Esophagus squamous epithelium (tissue), 5 donors: ENCODE results near the gene ZBTB48. TPM values are rescaled to one million over a fixed set of nuclear protein-coding genes. Genes with fewer than 3 reads are reported as not detected.
A peak's percentile ranks its signal among the peaks of the same experiment; 100 is the strongest.

ENCODE experiments used
- DNase-seq: peaks from one replicate; lab custom pipeline; 2025; lab: John Stamatoyannopoulos, UW
- H3K27ac ChIP-seq, 4 donors: fragments of 200-600 bp; sonication (generic); one replicate each; pipeline ENCODE4 v1.5.1; 2016 to 2019; ENCODE audit warnings: mild to moderate bottlenecking in 1 of 4
- H3K27me3 ChIP-seq, 4 donors: fragments of 200-600 bp; sonication (generic); 1 replicate in 3 of 4; 2 replicates in 1 of 4; pipeline versions ENCODE4 v1.5.1 to v1.6.0; 2017 to 2021; ENCODE audit warnings: antibody characterized with exemption in 1 of 4
- H3K36me3 ChIP-seq, 3 donors: fragments of 200-600 bp; sonication (generic); one replicate each; pipeline ENCODE4 v1.5.1; 2016 to 2019
- H3K4me1 ChIP-seq, 3 donors: fragments of 200-600 bp; sonication (generic); one replicate each; pipeline ENCODE4 v1.5.1; 2017 to 2019
- H3K4me3 ChIP-seq, 4 donors: fragments of 200-600 bp; sonication (generic); 1 replicate in 3 of 4; 2 replicates in 1 of 4; pipeline ENCODE4 v1.5.1; 2016 to 2019; ENCODE audit warnings: mild to moderate bottlenecking in 2 of 4, moderate library complexity in 1 of 4
- H3K9me3 ChIP-seq, 3 donors: fragments of 200-600 bp; sonication (generic); one replicate each; pipeline ENCODE4 v1.5.1; 2016 to 2019
- CTCF ChIP-seq, 6 experiments: fragments of 450-650 bp in 4 of 6; fragments of 200-600 bp in 2 of 6; sonication (generic) in 2 of 6; IDR thresholded peaks; one replicate each; pipeline ENCODE4 v1.5.1; 2016 to 2019; ENCODE audit warnings: antibody characterized with exemption in 6 of 6, mild to moderate bottlenecking in 4 of 6, moderate library complexity in 4 of 6
- POLR2A ChIP-seq, 4 donors: fragments of 450-650 bp; IDR thresholded peaks; one replicate each; pipeline ENCODE4 v1.6.1; 2017; ENCODE audit warnings: antibody characterized with exemption in 4 of 4, mild to moderate bottlenecking in 4 of 4, moderate library complexity in 3 of 4
- WGBS, 2 donors: methylation state at CpG; one replicate each; pipeline ENCODE4 v1.1.5; 2018; 5-methylcytosine and 5-hydroxymethylcytosine counted together
- intact Hi-C: fragments of 100-400 bp; cut with DNase I; formaldehyde crosslinking; loops from one replicate; pipeline ENCODE4 v1.15.0; 2022
- total RNA-seq, 4 donors: library from RNA; depleted of rRNA; stranded (reverse); fragments of >200 nt; gene quantifications; one replicate each; pipeline ENCODE4 v1.1.0, GENCODE V29; 2016
- donor health status: DM: yes; HTN: yes; CAD: no.

Gene ZBTB48
- total RNA-seq, 4 donors from 2014 or later: 7.2 to 26.0 (median 16.0) TPM

- Histone ChIP-seq H3K4me3 (no peak overlapping the region), H3K9me3 (no peaks in the 10 kb centered on the region), H3K36me3 (peaks cover 1 to 100% (median 37%) of the 10 kb centered on the region in 3 donors), H3K27me3 (no peaks in the 10 kb centered on the region), H3K4me1 (peaks cover 0 to 33% (median 14%) of the 10 kb centered on the region in 3 donors), H3K27ac (peak overlapping the region; percentile 22 to 65 (median 46))
- DNase-seq: no peak
- TF ChIP-seq CTCF (IDR thresholded peaks at IDR 0.05) (no peak), POLR2A (IDR thresholded peaks at IDR 0.05) (no peak)
- intact Hi-C loops: no loop called here
- 39 to 56% methylated on average over 5 of the region's 5 CpGs for WGBS, 2 donors
These were observed 33.5 kb upstream of the ZBTB48 start for GRCh38 chr1:6546326-6546725.

GRCh38 chr1:6547301-6547700 lies 32.5 kb upstream of the ZBTB48 start:
- peaks cover 0 to 92% (median 34%) of the 10 kb centered on the region in 3 donors for H3K36me3 ChIP-seq
- intact Hi-C loops: no loop called here
- TF ChIP-seq POLR2A (IDR thresholded peaks at IDR 0.05): no peak
- TF ChIP-seq CTCF (IDR thresholded peaks at IDR 0.05): peak in 1 of 6 experiments; percentile 26

GRCh38 chr1:6554031-6554906 lies 25.5 kb upstream of the ZBTB48 start, which contains the start of gene NOL9:
Gene NOL9 (minus strand): TSS chr1:6554513. CDS start chr1:6554502, 11 bp downstream.
- Histone ChIP-seq H3K36me3 (peaks cover 0 to 22% (median 10%) of the 10 kb centered on the region in 3 donors), H3K27me3 (no peaks in the 10 kb centered on the region), H3K9me3 (no peaks in the 10 kb centered on the region), H3K4me3 (peak within 1 kb of the TSS; percentile 87 to 100 (median 99)), H3K27ac (peak within 1 kb of the TSS; percentile 79 to 91 (median 86)), H3K4me1 (peaks cover 16 to 32% (median 23%) of the 10 kb centered on the region in 3 donors)
- WGBS, 2 donors: 8 to 9% methylated on average over 4 to 11 of the region's 87 CpGs
- TF ChIP-seq CTCF (IDR thresholded peaks at IDR 0.05) (peak; percentile 95 to 98 (median 97)), POLR2A (IDR thresholded peaks at IDR 0.05) (peak in 2 of 4 donors; percentile 26 to 34)
- peak; percentile 58 for DNase-seq
- intact Hi-C loops: loop anchor here (10.0 kb wide), 1 partner anchor 71 kb away; the partner anchor contains the start of gene THAP3

More at GRCh38 chr1:6547301-6547700, 32.5 kb upstream of the ZBTB48 start:
- H3K9me3 ChIP-seq: no peaks in the 10 kb centered on the region
- whole genome bisulfite sequencing, 2 donors: 32 to 45% methylated on average over 4 of the region's 4 CpGs
- H3K27me3 ChIP-seq: no peaks in the 10 kb centered on the region
- no peak for DNase-seq
- H3K4me3 ChIP-seq: no peak overlapping the region
- H3K27ac ChIP-seq: peak overlapping the region in 2 of 4 donors; percentile 59 to 65
- peaks cover 0 to 38% (median 14%) of the 10 kb centered on the region in 3 donors for H3K4me1 ChIP-seq

GRCh38 chr1:6554907-6555778 lies 24.7 kb upstream of the ZBTB48 start, which contains the start of gene TAS1R1:
Gene TAS1R1 (plus strand): TSS chr1:6555307. CDS start chr1:6555374, 67 bp downstream.
- Histone ChIP-seq H3K27me3 (no peaks in the 10 kb centered on the region), H3K4me3 (peak within 1 kb of the TSS; percentile 87 to 100 (median 99)), H3K36me3 (peaks cover 0 to 13% (median 1%) of the 10 kb centered on the region in 3 donors), H3K9me3 (no peaks in the 10 kb centered on the region), H3K4me1 (peaks cover 16 to 32% (median 23%) of the 10 kb centered on the region in 3 donors), H3K27ac (peak within 1 kb of the TSS; percentile 79 to 91 (median 86))
- TF ChIP-seq POLR2A (IDR thresholded peaks at IDR 0.05): no peak
- TF ChIP-seq CTCF (IDR thresholded peaks at IDR 0.05): no peak
- DNase-seq: no peak
- 66 to 79% methylated on average over 5 to 18 of the region's 19 CpGs for WGBS, 2 donors
- intact Hi-C loops: loop anchor here (10.0 kb wide), 1 partner anchor 70 kb away; the partner anchor contains the start of gene THAP3
